ENCODE results near the gene TTLL13.

The TTLL13 gene, protein sequence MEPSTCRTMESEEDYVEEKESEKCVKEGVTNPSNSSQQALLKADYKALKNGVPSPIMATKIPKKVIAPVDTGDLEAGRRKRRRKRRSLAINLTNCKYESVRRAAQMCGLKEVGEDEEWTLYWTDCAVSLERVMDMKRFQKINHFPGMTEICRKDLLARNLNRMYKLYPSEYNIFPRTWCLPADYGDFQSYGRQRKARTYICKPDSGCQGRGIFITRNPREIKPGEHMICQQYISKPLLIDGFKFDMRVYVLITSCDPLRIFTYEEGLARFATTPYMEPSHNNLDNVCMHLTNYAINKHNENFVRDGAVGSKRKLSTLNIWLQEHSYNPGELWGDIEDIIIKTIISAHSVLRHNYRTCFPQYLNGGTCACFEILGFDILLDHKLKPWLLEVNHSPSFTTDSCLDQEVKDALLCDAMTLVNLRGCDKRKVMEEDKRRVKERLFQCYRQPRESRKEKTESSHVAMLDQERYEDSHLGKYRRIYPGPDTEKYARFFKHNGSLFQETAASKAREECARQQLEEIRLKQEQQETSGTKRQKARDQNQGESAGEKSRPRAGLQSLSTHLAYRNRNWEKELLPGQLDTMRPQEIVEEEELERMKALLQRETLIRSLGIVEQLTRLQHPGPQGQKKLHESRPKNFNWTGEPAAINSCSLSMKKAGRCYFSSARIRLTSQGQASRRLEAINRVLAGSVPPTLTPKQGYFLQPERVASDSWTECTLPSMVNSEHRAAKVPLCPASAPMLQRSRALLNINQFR

GRCh38 chr15:90249203-90249863, at the start of gene TTLL13:
TSS of gene TTLL13 (plus strand) at chr15:90249556. CDS start at chr15:90250631, 1,075 bp downstream.
- DNase-seq: peak; percentile 46

DNA sequence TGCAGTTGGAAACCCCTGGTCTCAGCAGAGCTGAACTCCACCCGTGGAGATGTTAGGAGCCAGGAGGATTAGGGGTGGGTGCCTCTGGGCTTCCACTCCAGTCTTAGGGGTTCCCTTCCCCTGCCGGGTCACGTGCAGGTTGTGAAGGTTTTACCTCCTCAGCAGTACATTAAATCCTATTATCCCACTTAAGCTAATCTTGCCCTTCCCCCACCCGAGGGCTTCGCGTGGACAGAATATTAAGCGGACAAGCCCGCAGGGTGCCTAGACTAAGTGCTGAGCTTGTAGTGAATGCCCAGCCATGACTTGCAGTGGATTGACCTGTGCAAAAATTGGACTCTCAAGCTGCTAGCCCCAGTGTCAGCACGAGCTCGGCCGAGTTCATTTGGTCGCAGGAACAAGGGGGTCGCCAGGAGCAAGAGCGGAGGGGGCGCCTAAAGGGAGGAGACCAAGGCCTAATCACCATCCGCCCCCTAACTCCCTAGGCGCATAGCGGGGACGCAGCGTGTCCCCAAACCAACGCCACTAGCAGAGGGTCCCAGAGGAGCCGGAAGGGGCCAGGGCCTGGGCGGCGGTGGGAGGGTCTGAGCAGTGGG, 48.7 kb upstream of the TTLL13 start:
- no peak for DNase-seq

DNA sequence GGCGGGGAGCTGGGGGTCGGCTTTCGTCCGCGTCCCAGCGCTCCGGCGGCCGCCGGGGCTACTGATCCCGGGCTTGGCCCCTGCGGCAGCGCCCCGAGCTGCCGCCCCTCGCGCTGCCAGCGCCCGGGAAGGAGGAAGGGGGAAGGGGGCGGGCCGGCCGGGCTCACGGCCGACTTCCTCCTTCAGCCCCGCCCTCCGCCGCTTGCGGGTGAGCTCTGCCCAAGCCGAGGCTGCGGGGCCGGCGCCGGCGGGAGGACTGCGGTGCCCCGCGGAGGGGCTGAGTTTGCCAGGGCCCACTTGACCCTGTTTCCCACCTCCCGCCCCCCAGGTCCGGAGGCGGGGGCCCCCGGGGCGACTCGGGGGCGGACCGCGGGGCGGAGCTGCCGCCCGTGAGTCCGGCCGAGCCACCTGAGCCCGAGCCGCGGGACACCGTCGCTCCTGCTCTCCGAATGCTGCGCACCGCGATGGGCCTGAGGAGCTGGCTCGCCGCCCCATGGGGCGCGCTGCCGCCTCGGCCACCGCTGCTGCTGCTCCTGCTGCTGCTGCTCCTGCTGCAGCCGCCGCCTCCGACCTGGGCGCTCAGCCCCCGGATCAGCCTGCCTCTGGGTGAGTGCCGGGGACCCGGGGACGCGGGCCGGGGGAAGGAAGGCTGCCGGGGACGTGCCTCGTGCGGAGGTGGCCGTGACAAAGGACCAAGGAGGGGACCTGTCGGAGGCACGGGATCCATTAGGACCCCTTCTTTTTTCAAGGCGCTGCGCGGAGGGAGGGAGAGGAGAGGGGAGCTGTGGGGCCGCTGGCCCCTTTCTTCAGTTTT, 48.0 kb upstream of the TTLL13 start, which contains the start of gene SEMA4B:
SEMA4B (plus strand) TSS at position 201 of the 814 bp plus-strand sequence; CDS start at position 450, 249 bp downstream.
- peak; percentile 65 for DNase-seq

- DNase-seq: no peak
Observed at GRCh38 chr15:90201944-90202375, 47.4 kb upstream of the TTLL13 start.

- DNase-seq: no peak
Observed at GRCh38 chr15:90202929-90203328, 46.4 kb upstream of the TTLL13 start.

- DNase-seq: no peak
Observed at GRCh38 chr15:90203473-90203872, 45.9 kb upstream of the TTLL13 start.

GRCh38 chr15:90203922-90204321, 45.4 kb upstream of the TTLL13 start:
- no peak for DNase-seq

DNA sequence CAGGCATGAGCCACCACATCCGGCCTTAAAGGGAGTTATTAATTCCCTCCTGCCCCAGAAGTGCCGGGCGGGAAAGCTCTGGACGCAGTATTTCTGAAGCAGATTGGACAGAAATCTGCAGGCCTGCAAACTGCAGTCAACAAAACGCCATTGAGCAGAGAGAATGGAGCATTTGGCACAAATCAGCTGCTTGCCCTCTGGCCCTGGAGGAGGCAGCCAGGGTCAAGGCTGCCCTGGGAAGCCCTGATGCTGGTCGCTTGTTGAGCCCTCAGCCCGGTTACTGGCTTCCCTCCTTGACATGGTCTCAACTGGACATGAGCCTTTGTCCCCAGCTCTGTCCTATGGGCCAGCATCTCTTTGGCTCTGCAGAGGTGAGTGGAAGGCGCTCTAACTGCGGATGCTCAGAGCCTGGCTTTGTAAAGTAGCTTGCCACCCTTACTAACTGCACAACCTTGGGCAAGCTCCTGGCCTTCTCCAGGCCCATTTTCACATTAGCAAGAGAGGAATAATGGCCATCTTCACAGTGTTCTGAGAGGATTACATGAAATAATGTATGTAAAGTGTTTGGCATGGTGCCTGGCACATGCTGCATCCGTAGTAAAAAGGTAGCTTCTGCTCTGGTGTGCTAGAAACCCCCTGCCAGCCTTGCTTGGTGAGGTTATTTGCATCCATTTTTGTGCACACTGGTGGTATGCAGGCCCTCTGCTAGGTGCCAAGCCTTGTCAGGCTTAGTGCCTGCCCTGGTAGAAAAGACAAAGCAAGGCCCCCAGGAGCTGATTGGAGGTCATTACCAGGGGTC, 44.1 kb upstream of the TTLL13 start:
- no peak for DNase-seq

GRCh38 chr15:90205886-90206285, 43.5 kb upstream of the TTLL13 start:
- no peak for DNase-seq

- no peak for DNase-seq
Observed at GRCh38 chr15:90207252-90207651, 42.1 kb upstream of the TTLL13 start.

DNA sequence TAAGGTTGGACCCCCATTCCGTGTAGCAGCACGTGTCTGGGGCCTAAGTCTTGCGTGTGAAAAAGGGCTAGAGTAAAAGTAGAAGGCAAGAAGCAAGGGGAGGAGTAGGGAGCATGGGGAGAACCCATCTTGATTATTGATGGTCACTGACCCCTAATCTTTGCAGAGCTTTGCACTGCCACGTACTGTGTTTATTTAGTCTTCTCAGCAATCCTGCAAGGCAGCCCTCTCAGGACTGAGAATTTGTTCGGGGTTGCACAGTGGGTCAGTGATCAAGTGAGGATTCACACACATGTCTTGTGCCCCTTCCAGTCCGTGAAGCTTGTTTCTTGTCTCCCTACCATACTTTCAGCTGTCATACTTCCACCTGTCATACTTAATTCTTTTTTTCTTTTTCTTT, 41.0 kb upstream of the TTLL13 start:
- no peak for DNase-seq

DNA sequence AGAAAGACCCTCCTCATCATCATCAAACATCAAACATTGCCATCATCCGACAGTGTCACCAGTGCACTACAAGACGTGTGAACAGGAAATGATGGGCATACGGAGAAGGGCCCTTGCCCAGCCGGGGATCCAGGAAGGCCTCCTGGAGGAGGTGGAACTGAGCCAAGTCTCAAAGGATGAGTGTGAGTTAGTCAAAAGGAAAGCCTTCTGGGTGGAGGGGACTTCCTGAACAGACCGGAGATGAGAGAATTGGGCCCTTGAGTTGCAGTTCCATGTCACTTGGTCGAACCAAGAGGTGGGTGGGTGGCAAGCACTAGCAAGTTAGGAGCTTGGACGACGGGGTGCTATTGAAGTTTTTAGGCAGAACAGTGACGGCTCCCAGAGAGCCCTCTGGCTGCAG, 39.8 kb upstream of the TTLL13 start:
- no peak for DNase-seq

DNA sequence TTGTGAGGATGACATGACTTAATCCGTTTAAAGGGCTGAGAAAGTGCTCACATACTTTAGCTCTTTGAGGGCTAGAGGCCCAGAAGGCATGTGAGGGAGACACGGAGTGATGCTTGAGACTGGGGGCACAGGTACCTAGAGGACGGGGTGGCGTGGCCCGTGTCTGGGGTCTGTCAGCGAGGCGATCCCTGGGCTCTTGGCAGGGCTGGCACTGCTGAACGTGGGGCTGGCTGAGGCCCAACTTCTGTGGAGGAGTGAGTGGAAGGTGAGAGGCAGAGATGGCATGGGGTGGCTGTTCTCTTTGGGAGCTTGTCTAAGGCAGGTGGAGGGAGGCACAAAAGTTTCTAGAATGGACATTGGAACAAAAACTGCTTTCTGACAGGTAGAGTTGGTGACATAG, 38.8 kb upstream of the TTLL13 start:
- DNase-seq: no peak

DNA sequence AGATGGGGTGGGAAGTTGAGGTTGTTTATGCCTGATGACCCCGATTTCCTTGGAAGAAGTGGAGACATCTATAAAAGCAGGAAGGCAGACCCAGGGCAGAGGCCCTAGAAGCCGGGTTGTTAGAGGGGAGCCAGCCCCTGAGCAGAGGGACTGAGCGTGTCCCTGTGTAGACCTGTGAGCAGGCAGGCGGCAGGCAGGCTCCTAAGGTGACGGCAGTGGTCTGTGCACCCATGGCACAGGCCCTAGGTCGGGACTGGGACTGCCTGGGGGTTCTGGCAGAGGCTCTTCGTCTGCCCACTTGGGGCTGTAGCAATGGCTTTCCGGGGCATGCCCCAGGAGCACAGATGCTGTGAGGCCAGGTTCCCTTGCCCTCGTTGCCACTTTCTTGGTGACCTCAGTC, 38.3 kb upstream of the TTLL13 start:
- no peak for DNase-seq

GRCh38 chr15:90211440-90212143, 37.8 kb upstream of the TTLL13 start:
- DNase-seq: no peak

DNA sequence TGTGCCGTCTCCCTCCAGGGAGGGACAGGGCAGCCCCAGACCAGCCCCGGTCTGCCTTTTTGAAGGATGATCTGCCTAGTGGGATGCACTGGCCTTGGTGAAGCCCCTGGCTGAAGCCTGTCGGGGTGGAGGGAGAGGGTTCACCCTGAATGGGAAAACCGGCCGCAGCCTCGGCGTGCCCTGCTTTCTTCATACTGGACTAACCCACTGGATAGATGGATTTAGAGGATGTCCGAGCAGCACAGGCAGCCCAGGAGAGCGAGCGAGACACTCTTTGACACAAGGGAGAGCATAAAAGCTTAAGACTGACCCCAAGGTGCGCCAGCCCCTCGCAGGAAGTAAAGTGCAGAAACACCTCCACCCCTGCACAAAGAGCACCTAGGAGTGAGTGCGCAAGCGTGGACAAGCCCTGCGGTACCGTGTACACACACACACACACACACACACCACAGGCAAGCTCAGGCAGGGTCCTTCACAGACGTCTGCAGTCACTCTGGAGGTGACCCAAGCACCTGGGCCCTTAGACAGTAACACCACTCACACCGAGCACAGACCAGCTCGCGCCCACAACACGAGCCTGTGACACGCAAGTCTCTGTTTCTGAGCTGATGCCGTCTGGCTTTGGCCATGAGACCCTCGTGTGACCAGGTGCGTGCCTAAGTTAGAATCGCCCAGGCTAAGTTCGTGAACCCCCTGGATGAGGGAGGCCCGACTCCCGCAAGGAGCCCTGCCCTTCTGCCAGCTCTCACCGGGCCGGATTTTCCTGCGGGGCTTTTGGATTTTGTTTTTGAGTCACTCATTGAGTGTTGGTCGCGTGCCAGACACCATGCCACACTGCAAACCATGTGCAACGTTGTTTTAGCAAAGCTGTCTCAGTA, 36.9 kb upstream of the TTLL13 start:
- no peak for DNase-seq

- DNase-seq: no peak
Observed at GRCh38 chr15:90213122-90213817, 36.1 kb upstream of the TTLL13 start.

GRCh38 chr15:90213818-90214204, 35.5 kb upstream of the TTLL13 start:
- DNase-seq: no peak
